K562 (cell line): ENCODE results near the gene DBF4B. TPM values are rescaled to one million over a fixed set of nuclear protein-coding genes. Genes with fewer than 3 reads are reported as not detected.

Experiments
- FOXJ3 ChIP-seq: sonication (generic); formaldehyde crosslinking; IDR thresholded peaks from 2 replicates; pipeline ENCODE4 v1.4.0; 2020; ENCODE audit warnings: mild to moderate bottlenecking, missing genetic modification reagents
- KLF13 ChIP-seq: fragments of 450-650 bp; IDR thresholded peaks from 2 replicates; pipeline ENCODE4 v1.6.1; 2016; ENCODE audit warnings: missing genetic modification characterization, low read depth, mild to moderate bottlenecking, missing compliant biosample characterization, moderate library complexity, borderline replicate concordance
- MEF2D ChIP-seq: conservative IDR thresholded peaks from 2 replicates; pipeline ENCODE4 v1.6.1; 2016; ENCODE audit warnings: low read depth, missing genetic modification characterization, missing compliant biosample characterization
- NCOA4 ChIP-seq: fragments of 450-650 bp; IDR thresholded peaks from 2 replicates; pipeline ENCODE4 v1.6.1; 2018; ENCODE audit warnings: mild to moderate bottlenecking; ENCODE audit not compliant: partially characterized antibody
- NONO ChIP-seq, 2 experiments: fragments of 200-400 bp in 1 of 2; fragments of 450-650 bp in 1 of 2; formaldehyde crosslinking in 1 of 2; IDR thresholded peaks; 2 replicates each; pipeline ENCODE4 v1.6.1; 2017; ENCODE audit warnings: low read depth in 2 of 2, mild to moderate bottlenecking in 2 of 2, moderate library complexity in 2 of 2, low read length in 1 of 2
- POLR2A ChIP-seq: fragments of 450-650 bp; conservative IDR thresholded peaks from 2 replicates; pipeline ENCODE4 v1.6.1; 2016
- ZNF274 ChIP-seq: IDR thresholded peaks from 2 replicates; pipeline ENCODE4 v1.6.1; 2011; ENCODE audit warnings: low read depth, mild to moderate bottlenecking, low read length, moderate library complexity, borderline replicate concordance
- ZNF780A ChIP-seq: fragments of 250-450 bp; sonication (Bioruptor Pico); IDR thresholded peaks from 2 replicates; pipeline ENCODE4 v1.5.0; 2021; ENCODE audit warnings: mild to moderate bottlenecking
- polyA plus RNA-seq, 8 experiments: library from polyadenylated mRNA; depleted of rRNA in 4 of 8; stranded (reverse) in 5 of 8; unstranded in 3 of 8; fragments of >200 nt; fragmentation: Nextera tagmentation in 2 of 8; fragmentation: Illumina TruSeq in 1 of 8; extraction: Ambion mirVana in 2 of 8; extraction: Trizol in 1 of 8; gene quantifications; 2 replicates each; pipeline versions ENCODE4 v1.2.1 to v1.2.3, GENCODE V29; 2011 to 2014; ENCODE audit warnings: inconsistent platforms in 1 of 8, missing spikeins in 1 of 8
- total RNA-seq, 7 experiments: library from RNA; depleted of rRNA in 6 of 7; stranded (reverse); fragments of >200 nt in 6 of 7; fragmentation: Illumina TruSeq in 2 of 7; extraction: Trizol in 2 of 7; gene quantifications; 2 replicates each; pipeline versions ENCODE4 v1.2.1 to v1.2.3, GENCODE V29; 2011 to 2021; ENCODE audit warnings: low replicate concordance in 1 of 7
- TF ChIP-seq, protein P1 (sequence below): fragments of 450-650 bp; IDR thresholded peaks from 2 replicates; pipeline ENCODE4 v1.6.1; 2017; ENCODE audit warnings: antibody characterized with exemption, mild to moderate bottlenecking
- TF ChIP-seq, protein P2 (sequence below): fragments of 450-650 bp; IDR thresholded peaks from 2 replicates; pipeline ENCODE4 v1.6.1; 2016; ENCODE audit warnings: antibody characterized with exemption
- TF ChIP-seq, protein P3 (sequence below): fragments of 450-650 bp; IDR thresholded peaks from 2 replicates; pipeline ENCODE4 v1.6.1; 2016; ENCODE audit warnings: mild to moderate bottlenecking, moderate library complexity
- TF ChIP-seq, protein P4 (sequence below): fragments of 250-450 bp; sonication (Bioruptor Pico); IDR thresholded peaks from 2 replicates; pipeline ENCODE4 v1.9.0; 2021; ENCODE audit warnings: mild to moderate bottlenecking

The DBF4B gene
- total and polyA plus RNA-seq, 9 of the 15 experiments (the other 6 are each of a cell fraction or from before 2014, with no cell fraction given) = 2.5 to 26.9 (median 14.6) TPM

DNA sequence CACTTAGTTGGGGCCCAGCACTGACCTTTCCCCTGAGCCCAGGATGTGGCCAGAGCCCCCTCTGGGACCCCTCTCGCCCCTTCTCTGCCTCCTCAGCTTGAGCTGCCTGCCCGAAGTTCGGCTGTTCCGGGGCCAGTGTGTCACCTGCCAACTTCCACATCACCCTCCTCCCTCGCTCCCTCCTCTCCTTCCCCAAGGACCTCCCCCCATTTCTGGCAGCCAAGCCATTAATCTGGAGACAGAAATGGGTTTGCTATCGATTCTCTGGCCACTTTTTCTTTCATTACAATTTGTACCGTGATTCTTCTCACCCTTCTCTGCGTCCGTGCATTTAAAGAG is 41.5 kb downstream of the DBF4B start (continued):
- no peak for TF ChIP-seq NONO (IDR thresholded peaks at IDR 0.05; ENCODE audit: low read depth in 2 of 2, low read length in 1 of 2)
- no peak for TF ChIP-seq KLF13 (tag)
- TF ChIP-seq, protein P1, sequence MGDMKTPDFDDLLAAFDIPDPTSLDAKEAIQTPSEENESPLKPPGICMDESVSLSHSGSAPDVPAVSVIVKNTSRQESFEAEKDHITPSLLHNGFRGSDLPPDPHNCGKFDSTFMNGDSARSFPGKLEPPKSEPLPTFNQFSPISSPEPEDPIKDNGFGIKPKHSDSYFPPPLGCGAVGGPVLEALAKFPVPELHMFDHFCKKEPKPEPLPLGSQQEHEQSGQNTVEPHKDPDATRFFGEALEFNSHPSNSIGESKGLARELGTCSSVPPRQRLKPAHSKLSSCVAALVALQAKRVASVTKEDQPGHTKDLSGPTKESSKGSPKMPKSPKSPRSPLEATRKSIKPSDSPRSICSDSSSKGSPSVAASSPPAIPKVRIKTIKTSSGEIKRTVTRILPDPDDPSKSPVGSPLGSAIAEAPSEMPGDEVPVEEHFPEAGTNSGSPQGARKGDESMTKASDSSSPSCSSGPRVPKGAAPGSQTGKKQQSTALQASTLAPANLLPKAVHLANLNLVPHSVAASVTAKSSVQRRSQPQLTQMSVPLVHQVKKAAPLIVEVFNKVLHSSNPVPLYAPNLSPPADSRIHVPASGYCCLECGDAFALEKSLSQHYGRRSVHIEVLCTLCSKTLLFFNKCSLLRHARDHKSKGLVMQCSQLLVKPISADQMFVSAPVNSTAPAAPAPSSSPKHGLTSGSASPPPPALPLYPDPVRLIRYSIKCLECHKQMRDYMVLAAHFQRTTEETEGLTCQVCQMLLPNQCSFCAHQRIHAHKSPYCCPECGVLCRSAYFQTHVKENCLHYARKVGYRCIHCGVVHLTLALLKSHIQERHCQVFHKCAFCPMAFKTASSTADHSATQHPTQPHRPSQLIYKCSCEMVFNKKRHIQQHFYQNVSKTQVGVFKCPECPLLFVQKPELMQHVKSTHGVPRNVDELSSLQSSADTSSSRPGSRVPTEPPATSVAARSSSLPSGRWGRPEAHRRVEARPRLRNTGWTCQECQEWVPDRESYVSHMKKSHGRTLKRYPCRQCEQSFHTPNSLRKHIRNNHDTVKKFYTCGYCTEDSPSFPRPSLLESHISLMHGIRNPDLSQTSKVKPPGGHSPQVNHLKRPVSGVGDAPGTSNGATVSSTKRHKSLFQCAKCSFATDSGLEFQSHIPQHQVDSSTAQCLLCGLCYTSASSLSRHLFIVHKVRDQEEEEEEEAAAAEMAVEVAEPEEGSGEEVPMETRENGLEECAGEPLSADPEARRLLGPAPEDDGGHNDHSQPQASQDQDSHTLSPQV = no peak
- no peak for TF ChIP-seq MEF2D
- TF ChIP-seq POLR2A = no peak
- TF ChIP-seq, protein P2, sequence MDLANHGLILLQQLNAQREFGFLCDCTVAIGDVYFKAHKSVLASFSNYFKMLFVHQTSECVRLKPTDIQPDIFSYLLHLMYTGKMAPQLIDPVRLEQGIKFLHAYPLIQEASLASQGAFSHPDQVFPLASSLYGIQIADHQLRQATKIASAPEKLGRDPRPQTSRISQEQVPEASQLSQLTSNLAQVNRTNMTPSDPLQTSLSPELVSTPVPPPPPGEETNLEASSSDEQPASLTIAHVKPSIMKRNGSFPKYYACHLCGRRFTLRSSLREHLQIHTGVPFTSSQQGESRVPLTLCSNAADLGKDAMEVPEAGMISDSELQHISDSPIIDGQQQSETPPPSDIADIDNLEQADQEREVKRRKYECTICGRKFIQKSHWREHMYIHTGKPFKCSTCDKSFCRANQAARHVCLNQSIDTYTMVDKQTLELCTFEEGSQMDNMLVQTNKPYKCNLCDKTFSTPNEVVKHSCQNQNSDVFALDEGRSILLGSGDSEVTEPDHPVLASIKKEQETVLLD = no peak
- TF ChIP-seq, protein P3, sequence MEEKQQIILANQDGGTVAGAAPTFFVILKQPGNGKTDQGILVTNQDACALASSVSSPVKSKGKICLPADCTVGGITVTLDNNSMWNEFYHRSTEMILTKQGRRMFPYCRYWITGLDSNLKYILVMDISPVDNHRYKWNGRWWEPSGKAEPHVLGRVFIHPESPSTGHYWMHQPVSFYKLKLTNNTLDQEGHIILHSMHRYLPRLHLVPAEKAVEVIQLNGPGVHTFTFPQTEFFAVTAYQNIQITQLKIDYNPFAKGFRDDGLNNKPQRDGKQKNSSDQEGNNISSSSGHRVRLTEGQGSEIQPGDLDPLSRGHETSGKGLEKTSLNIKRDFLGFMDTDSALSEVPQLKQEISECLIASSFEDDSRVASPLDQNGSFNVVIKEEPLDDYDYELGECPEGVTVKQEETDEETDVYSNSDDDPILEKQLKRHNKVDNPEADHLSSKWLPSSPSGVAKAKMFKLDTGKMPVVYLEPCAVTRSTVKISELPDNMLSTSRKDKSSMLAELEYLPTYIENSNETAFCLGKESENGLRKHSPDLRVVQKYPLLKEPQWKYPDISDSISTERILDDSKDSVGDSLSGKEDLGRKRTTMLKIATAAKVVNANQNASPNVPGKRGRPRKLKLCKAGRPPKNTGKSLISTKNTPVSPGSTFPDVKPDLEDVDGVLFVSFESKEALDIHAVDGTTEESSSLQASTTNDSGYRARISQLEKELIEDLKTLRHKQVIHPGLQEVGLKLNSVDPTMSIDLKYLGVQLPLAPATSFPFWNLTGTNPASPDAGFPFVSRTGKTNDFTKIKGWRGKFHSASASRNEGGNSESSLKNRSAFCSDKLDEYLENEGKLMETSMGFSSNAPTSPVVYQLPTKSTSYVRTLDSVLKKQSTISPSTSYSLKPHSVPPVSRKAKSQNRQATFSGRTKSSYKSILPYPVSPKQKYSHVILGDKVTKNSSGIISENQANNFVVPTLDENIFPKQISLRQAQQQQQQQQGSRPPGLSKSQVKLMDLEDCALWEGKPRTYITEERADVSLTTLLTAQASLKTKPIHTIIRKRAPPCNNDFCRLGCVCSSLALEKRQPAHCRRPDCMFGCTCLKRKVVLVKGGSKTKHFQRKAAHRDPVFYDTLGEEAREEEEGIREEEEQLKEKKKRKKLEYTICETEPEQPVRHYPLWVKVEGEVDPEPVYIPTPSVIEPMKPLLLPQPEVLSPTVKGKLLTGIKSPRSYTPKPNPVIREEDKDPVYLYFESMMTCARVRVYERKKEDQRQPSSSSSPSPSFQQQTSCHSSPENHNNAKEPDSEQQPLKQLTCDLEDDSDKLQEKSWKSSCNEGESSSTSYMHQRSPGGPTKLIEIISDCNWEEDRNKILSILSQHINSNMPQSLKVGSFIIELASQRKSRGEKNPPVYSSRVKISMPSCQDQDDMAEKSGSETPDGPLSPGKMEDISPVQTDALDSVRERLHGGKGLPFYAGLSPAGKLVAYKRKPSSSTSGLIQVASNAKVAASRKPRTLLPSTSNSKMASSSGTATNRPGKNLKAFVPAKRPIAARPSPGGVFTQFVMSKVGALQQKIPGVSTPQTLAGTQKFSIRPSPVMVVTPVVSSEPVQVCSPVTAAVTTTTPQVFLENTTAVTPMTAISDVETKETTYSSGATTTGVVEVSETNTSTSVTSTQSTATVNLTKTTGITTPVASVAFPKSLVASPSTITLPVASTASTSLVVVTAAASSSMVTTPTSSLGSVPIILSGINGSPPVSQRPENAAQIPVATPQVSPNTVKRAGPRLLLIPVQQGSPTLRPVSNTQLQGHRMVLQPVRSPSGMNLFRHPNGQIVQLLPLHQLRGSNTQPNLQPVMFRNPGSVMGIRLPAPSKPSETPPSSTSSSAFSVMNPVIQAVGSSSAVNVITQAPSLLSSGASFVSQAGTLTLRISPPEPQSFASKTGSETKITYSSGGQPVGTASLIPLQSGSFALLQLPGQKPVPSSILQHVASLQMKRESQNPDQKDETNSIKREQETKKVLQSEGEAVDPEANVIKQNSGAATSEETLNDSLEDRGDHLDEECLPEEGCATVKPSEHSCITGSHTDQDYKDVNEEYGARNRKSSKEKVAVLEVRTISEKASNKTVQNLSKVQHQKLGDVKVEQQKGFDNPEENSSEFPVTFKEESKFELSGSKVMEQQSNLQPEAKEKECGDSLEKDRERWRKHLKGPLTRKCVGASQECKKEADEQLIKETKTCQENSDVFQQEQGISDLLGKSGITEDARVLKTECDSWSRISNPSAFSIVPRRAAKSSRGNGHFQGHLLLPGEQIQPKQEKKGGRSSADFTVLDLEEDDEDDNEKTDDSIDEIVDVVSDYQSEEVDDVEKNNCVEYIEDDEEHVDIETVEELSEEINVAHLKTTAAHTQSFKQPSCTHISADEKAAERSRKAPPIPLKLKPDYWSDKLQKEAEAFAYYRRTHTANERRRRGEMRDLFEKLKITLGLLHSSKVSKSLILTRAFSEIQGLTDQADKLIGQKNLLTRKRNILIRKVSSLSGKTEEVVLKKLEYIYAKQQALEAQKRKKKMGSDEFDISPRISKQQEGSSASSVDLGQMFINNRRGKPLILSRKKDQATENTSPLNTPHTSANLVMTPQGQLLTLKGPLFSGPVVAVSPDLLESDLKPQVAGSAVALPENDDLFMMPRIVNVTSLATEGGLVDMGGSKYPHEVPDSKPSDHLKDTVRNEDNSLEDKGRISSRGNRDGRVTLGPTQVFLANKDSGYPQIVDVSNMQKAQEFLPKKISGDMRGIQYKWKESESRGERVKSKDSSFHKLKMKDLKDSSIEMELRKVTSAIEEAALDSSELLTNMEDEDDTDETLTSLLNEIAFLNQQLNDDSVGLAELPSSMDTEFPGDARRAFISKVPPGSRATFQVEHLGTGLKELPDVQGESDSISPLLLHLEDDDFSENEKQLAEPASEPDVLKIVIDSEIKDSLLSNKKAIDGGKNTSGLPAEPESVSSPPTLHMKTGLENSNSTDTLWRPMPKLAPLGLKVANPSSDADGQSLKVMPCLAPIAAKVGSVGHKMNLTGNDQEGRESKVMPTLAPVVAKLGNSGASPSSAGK = no peak
- no peak for TF ChIP-seq NCOA4
- no peak for TF ChIP-seq ZNF274
- no peak for TF ChIP-seq ZNF780A (CRISPR knock-in tag)
- TF ChIP-seq, protein P4, sequence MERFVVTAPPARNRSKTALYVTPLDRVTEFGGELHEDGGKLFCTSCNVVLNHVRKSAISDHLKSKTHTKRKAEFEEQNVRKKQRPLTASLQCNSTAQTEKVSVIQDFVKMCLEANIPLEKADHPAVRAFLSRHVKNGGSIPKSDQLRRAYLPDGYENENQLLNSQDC (CRISPR knock-in tag) = no peak
- TF ChIP-seq FOXJ3 (CRISPR knock-in tag) = no peak
